Psoas muscle (tissue), 8 donors: ENCODE measurements around the gene TM4SF1. TPM values are rescaled to one million over a fixed set of nuclear protein-coding genes. Genes with fewer than 3 reads are reported as not detected.

ENCODE experiments used
- ATAC-seq, 4 donors: fragments of 200-7000 bp; cut with Tn5 transposase; one replicate each; pipeline ENCODE4 v1.9.1; 2020; ENCODE audit warnings: moderate library complexity in 3 of 4, mild to moderate bottlenecking in 2 of 4
- DNase-seq, 2 donors: peaks; one replicate each; pipeline ENCODE4 v3.0.0-alpha.2; 2020
- H3K27ac ChIP-seq: fragments of 200-600 bp; one replicate; pipeline ENCODE4 v1.8.0; 2022
- H3K27me3 ChIP-seq, 3 donors: fragments of 200-600 bp in 1 of 3; one replicate each; pipeline versions ENCODE4 v1.6.1 to v1.8.0; 2013 to 2022; ENCODE audit warnings: low read length in 2 of 3, mild to moderate bottlenecking in 2 of 3, moderate library complexity in 1 of 3; ENCODE audit not compliant: insufficient read depth in 3 of 3
- H3K36me3 ChIP-seq, 2 donors: fragments of 200-600 bp in 1 of 2; one replicate each; pipeline versions ENCODE4 v1.6.1 to v1.8.0; 2013 to 2022; ENCODE audit warnings: low read depth in 1 of 2, mild to moderate bottlenecking in 1 of 2, moderate library complexity in 1 of 2; ENCODE audit not compliant: insufficient read depth in 1 of 2
- H3K4me1 ChIP-seq: fragments of 200-600 bp; one replicate; pipeline ENCODE4 v1.8.0; 2022
- H3K4me3 ChIP-seq: fragments of 200-600 bp; one replicate; pipeline ENCODE4 v1.8.0; 2022; ENCODE audit warnings: mild to moderate bottlenecking
- H3K9me3 ChIP-seq: fragments of 200-600 bp; one replicate; pipeline ENCODE4 v1.8.0; 2022
- CTCF ChIP-seq: fragments of 200-600 bp; IDR thresholded peaks from one replicate; pipeline ENCODE4 v1.8.0; 2022; ENCODE audit warnings: antibody characterized with exemption
- WGBS, 3 donors: extraction: QIAGEN DNeasy Blood & Tissue Kit; methylation state at CpG; one replicate each; pipeline versions ENCODE4 v1.1.6 to v1.1.7; 2013; 5-methylcytosine and 5-hydroxymethylcytosine counted together
- intact Hi-C, 2 donors: fragments of 100-400 bp; cut with DNase I; formaldehyde crosslinking; loops; one replicate each; pipeline versions ENCODE4 v1.11.0 to v1.14.2; 2022
- polyA plus RNA-seq, 3 donors: library from polyadenylated mRNA; stranded (reverse); fragments of 200-250 nt; gene quantifications; one replicate each; pipeline ENCODE4 v1.2.3, GENCODE V29; 2013
- total RNA-seq, 4 donors: library from RNA; stranded (reverse); fragmentation: NEBNext Ultra II Directional in 2 of 4; extraction: Animal tissue kit (Norgen Biotek cat#: 25700) in 2 of 4; gene quantifications; one replicate each; pipeline versions ENCODE4 v1.2.1 to v1.2.4, GENCODE V29; 2021 to 2023
- donor health status: healthy with polysubstance abuse.
- donor health status: DM: no; HTN: no; CAD: no; lungs with moderate emphysema.
- donor health status: Bipolar disorder and iron deficiency.
- donor health status: healthy.
- donor health status: DM: yes; HTN: yes; CAD: no.
- donor health status: DM: no; HTN: no; CAD: no.
- donor health status: DM: no; HTN: no; CAD: no.
- donor health status: DM: yes; HTN: yes; CAD: no.

TM4SF1 gene
- total and polyA plus RNA-seq, 7 donors, result 30.7 to 61.1 (median 49.4) TPM

- ATAC-seq (no peak), DNase-seq (no peak)
- no peak overlapping the region for H3K27ac ChIP-seq
- TF ChIP-seq CTCF, result no peak
- H3K4me1 ChIP-seq, result peaks cover 5% of the 10 kb centered on the region
- no peaks in the 10 kb centered on the region for H3K27me3 ChIP-seq
- no peaks in the 10 kb centered on the region for H3K9me3 ChIP-seq
- no peak overlapping the region for H3K4me3 ChIP-seq
- no peaks in the 10 kb centered on the region for H3K36me3 ChIP-seq
- WGBS, 3 donors, result 63 to 75% (median 65%) methylated on average over 3 of the region's 3 CpGs
- intact Hi-C loops, result no loop called here
Observed at GRCh38 chr3:149397528-149397927, 20.1 kb upstream of the TM4SF1 start.

DNA sequence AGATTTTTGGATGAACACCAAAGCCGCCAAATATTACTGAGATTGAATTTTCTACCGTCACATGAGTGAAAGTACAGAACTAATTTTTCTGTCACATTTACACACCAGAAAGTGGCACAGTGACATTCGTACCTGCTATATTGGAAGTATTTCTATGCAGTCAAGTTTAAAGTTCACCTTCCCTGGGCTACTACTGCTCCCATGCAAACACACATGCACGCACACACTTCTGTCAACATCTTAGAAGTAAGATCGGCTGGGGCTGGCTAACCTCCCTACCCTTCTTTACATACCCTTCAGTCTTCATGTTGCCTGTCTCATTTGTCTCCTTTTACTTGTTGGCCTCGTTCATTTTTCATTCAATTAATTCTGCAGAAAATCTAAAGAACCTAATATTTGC lies 19.0 kb upstream of the TM4SF1 start:
- H3K4me1 ChIP-seq, result peaks cover 5% of the 10 kb centered on the region
- no peak for TF ChIP-seq CTCF
- ATAC-seq, result no peak
- H3K27ac ChIP-seq, result no peak overlapping the region
- no peak for DNase-seq
- no peaks in the 10 kb centered on the region for H3K27me3 ChIP-seq
- no peak overlapping the region for H3K4me3 ChIP-seq
- intact Hi-C loops, result no loop called here
- no peaks in the 10 kb centered on the region for H3K9me3 ChIP-seq
- WGBS, 3 donors, result 92 to 95% (median 92%) methylated on average over 6 of the region's 6 CpGs
- H3K36me3 ChIP-seq, result no peaks in the 10 kb centered on the region

DNA sequence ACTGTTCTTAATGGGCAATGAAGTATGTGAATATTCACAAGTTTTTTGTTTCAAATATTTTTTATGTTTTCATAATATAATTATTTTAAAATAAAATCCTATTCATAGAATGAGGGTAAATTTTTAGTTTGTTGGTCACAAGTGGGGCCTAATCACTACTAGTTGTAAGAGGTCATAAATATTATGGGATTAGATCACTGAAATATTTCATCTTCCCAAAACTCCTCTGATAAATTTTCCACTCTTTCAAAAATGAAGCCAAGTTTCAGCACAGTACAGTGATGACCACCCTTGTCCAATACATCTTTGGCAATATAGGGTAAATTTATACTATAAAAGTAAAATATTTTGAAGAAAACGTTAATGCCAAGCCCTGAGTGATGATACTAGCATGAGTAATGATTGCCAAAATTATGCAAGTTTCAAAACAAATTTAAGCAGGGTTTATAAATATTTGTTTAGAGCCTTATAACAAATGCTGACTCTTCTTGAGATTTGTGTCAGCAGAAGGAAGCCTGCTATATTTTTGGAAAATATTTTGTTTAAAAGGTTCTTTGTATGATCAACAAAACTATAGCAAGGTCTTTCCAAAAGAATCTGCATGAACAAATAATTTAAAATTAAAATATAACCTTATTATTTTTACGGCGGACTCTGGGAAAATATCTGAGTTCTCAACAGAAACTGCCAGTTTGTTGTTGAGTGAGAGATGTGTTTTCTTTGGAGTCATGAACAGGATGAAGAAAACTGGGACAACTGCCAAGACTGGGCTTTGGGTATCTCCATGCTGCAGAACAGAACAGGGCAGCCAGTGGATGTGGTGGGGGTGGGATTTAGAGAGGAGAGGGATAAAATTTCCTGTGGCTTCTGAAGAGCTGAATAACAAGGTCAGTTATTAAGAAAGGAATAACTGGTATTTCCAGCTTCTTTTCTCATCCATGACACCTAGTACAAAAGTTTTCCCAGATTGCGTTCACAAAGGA lies 17.9 kb upstream of the TM4SF1 start:
- Histone ChIP-seq H3K27ac (no peak overlapping the region), H3K27me3 (no peaks in the 10 kb centered on the region), H3K4me1 (peaks cover 5% of the 10 kb centered on the region), H3K4me3 (no peak overlapping the region), H3K9me3 (no peaks in the 10 kb centered on the region), H3K36me3 (no peaks in the 10 kb centered on the region)
- ATAC-seq, result no peak
- intact Hi-C loops, result no loop called here
- TF ChIP-seq CTCF, result no peak
- DNase-seq, result no peak
- 44 to 57% (median 52%) methylated on average over 4 of the region's 4 CpGs for WGBS, 3 donors

DNA sequence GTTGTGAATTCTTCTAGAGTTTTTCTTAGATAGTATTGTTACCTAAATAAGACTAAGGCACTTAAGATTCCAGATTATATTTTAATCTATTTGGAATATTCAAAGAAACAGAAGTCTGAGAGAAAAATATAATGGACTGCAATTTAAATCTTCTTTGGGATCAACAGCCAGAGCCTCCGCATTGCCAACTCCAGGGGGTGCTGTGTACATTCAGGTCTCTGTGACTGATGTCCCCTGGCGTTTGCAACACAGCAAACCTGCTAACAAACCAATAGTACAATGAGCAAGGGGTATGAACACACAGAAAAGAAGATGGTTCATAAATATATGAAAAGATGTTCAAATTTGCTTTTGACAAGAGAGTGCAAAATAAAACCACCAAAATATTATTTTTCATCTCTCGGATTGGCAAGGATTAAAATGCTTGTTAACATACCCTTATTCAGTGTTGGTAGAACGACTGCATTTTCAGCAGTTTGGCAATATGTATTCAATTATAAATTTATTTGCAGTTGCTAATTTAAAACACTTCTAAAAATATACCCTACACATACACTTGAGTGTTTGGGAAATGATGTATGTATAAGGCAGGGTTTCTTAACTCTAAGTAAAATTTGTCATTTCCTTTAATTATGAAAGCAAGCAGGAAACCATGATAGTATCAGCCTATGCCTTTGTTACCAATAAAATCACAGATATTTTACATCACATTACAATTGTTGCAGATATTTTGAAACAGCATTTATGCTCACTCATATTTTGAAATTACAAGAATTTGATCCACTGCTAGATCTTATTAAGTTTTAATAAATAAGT lies 16.1 kb upstream of the TM4SF1 start:
- intact Hi-C loops, result loop anchor here (2.0 to 5.0 kb wide), 3 partner anchors 79 to 89 kb away; no protein-coding TSS in a partner anchor
- WGBS, 3 donors, result 29 to 37% (median 35%) methylated on average over 4 of the region's 4 CpGs
- Histone ChIP-seq H3K9me3 (no peaks in the 10 kb centered on the region), H3K27me3 (no peaks in the 10 kb centered on the region), H3K27ac (no peak overlapping the region), H3K4me3 (no peak overlapping the region), H3K36me3 (no peaks in the 10 kb centered on the region), H3K4me1 (peaks cover 5% of the 10 kb centered on the region)
- peak; percentile 90 for TF ChIP-seq CTCF
- ATAC-seq (peak; percentile 79 to 92 (median 86)), DNase-seq (peak; percentile 53 to 74)
